ENCODE measurements around the gene DHRS4L2.
A peak's percentile ranks its signal among the peaks of the same experiment; 100 is the strongest.
"Not testable (repeated sequence)": the region's sequence is repeated elsewhere in the genome, so short reads cannot be mapped to it uniquely, and the experiment has no call there.

The DHRS4L2 gene

GRCh38 chr14:23974041-23974440 lies 14.7 kb upstream of the DHRS4L2 start:
- DNase-seq, result not testable (repeated sequence)

- DNase-seq, result not testable (repeated sequence)
Measured at GRCh38 chr14:23977208-23977607, 11.5 kb upstream of the DHRS4L2 start.

- not testable (repeated sequence) for DNase-seq
Measured at GRCh38 chr14:23981951-23982813, 6.5 kb upstream of the DHRS4L2 start.

GRCh38 chr14:23984891-23985602 lies 3.7 kb upstream of the DHRS4L2 start:
- peak; percentile 56 for DNase-seq

GRCh38 chr14:23988223-23988606 lies 514 bp upstream of the DHRS4L2 start:
- DNase-seq, result not testable (repeated sequence)

GRCh38 chr14:23989734-23990445 lies 1.2 kb downstream of the DHRS4L2 start:
- peak; percentile 85 for DNase-seq

GRCh38 chr14:23990961-23991360 lies 2.2 kb downstream of the DHRS4L2 start:
- DNase-seq, result peak; percentile 57

- DNase-seq, result not testable (repeated sequence)
Measured at GRCh38 chr14:23993042-23993441, 4.3 kb downstream of the DHRS4L2 start.

GRCh38 chr14:23996009-23996408 lies 7.3 kb downstream of the DHRS4L2 start:
- DNase-seq, result not testable (repeated sequence)

GRCh38 chr14:23996825-23997224 lies 8.1 kb downstream of the DHRS4L2 start:
- not testable (repeated sequence) for DNase-seq

- DNase-seq, result not testable (repeated sequence)
Measured at GRCh38 chr14:23999640-24000039, 10.9 kb downstream of the DHRS4L2 start.

- not testable (repeated sequence) for DNase-seq
Measured at GRCh38 chr14:24001078-24001477, 12.3 kb downstream of the DHRS4L2 start.

- DNase-seq, result not testable (repeated sequence)
Measured at GRCh38 chr14:24001679-24002078, 12.9 kb downstream of the DHRS4L2 start.

GRCh38 chr14:24006471-24006816 lies 17.7 kb downstream of the DHRS4L2 start:
- not testable (repeated sequence) for DNase-seq

- not testable (repeated sequence) for DNase-seq
Measured at GRCh38 chr14:24006817-24007652, 18.3 kb downstream of the DHRS4L2 start.

GRCh38 chr14:24011051-24011450 lies 22.3 kb downstream of the DHRS4L2 start:
- DNase-seq, result no peak

GRCh38 chr14:24012726-24013273 lies 24.1 kb downstream of the DHRS4L2 start:
- not testable (repeated sequence) for DNase-seq

GRCh38 chr14:24013654-24014514 lies 25.2 kb downstream of the DHRS4L2 start:
- peak; percentile 68 for DNase-seq

- DNase-seq, result not testable (repeated sequence)
Measured at GRCh38 chr14:24015745-24016144, 27.0 kb downstream of the DHRS4L2 start.

GRCh38 chr14:24018978-24019377 lies 30.2 kb downstream of the DHRS4L2 start:
- not testable (repeated sequence) for DNase-seq

- DNase-seq, result not testable (repeated sequence)
Measured at GRCh38 chr14:24019944-24020343, 31.2 kb downstream of the DHRS4L2 start.

Data from NCI-H446 treated with DMSO at 0.1 percent for 48 hours (cell line).